Endothelial cell of umbilical vein (primary cell): Measurements from ENCODE around the gene PSMD13. TPM values are rescaled to one million over a fixed set of nuclear protein-coding genes. Genes with fewer than 3 reads are reported as not detected.

ENCODE experiments used
- BruUV-seq: library from RNA; stranded (reverse); fragments of 400-500 nt; replicated peaks from 2 replicates; lab custom pipeline; 2021; lab: Mats Ljungman, UMichigan
- CTCF ChIA-PET: fragments of 300-600, 350-600 bp; sonication (Branson Sonifier 250); formaldehyde crosslinking; loops from one replicate; lab custom pipeline; 2021; ENCODE audit warnings: antibody characterized with exemption, inconsistent platforms; lab: Charles Lee
- POLR2A ChIA-PET: fragments of 300-600, 350-600 bp; sonication (Branson Sonifier 250); formaldehyde crosslinking; loops from one replicate; lab custom pipeline; 2021; ENCODE audit warnings: antibody characterized with exemption, inconsistent platforms; lab: Charles Lee
- DNase-seq: peaks from one replicate; pipeline ENCODE4 v3.0.0-alpha.2; 2011; ENCODE audit warnings: low read depth, low spot score
- FAIRE-seq: peaks from 2 replicates; lab custom pipeline; 2011; peaks lifted over from hg19 to GRCh38; lab: Jason Lieb, UNC
- H2AFZ ChIP-seq: 2 replicates; pipeline ENCODE4 v1.6.0; 2012; ENCODE audit warnings: low read depth, low read length, control low read depth, inconsistent platforms
- H3K27ac ChIP-seq: 2 replicates; pipeline ENCODE4 v1.5.1; 2011; ENCODE audit warnings: low read depth, mild to moderate bottlenecking, control low read depth, low read length, moderate library complexity; ENCODE audit not compliant: insufficient read depth
- H3K27me3 ChIP-seq, 2 experiments: 2 replicates each; pipeline versions ENCODE4 v1.6.0 to v1.6.1; 2011; ENCODE audit warnings: low read length in 2 of 2, mixed read lengths in 1 of 2; ENCODE audit not compliant: control insufficient read depth in 2 of 2, insufficient read depth in 2 of 2
- H3K36me3 ChIP-seq, 2 experiments: 2 replicates in 1 of 2; 3 replicates in 1 of 2; pipeline ENCODE4 v1.5.1; 2011; ENCODE audit warnings: low read length in 2 of 2, mild to moderate bottlenecking in 1 of 2, moderate library complexity in 1 of 2; ENCODE audit not compliant: control insufficient read depth in 2 of 2, insufficient read depth in 2 of 2; ENCODE audit errors: extremely low read depth in 1 of 2
- H3K4me1 ChIP-seq: 3 replicates; pipeline ENCODE4 v1.5.1; 2011; ENCODE audit warnings: mild to moderate bottlenecking, low read length; ENCODE audit not compliant: control insufficient read depth, insufficient read depth; ENCODE audit errors: extremely low read depth
- H3K4me2 ChIP-seq: 2 replicates; pipeline ENCODE4 v1.6.1; 2011; ENCODE audit warnings: low read length, control low read depth, mixed read lengths; ENCODE audit not compliant: insufficient read depth
- H3K4me3 ChIP-seq, 3 experiments: fragments of 200-600 bp in 1 of 3; sonication (generic), shearing (Covaris generic) in 1 of 3; replicated peaks in 1 of 3; 2 replicates each; pipeline ENCODE4 v1.5.1; 2011 to 2016; ENCODE audit warnings: control low read depth in 3 of 3, low read length in 3 of 3, mild to moderate bottlenecking in 2 of 3, inconsistent platforms in 1 of 3, low read depth in 1 of 3, moderate library complexity in 1 of 3; ENCODE audit not compliant: insufficient read depth in 1 of 3
- H3K79me2 ChIP-seq: 2 replicates; pipeline ENCODE4 v1.6.0; 2012; ENCODE audit warnings: low read length, inconsistent platforms; ENCODE audit not compliant: control insufficient read depth, insufficient read depth
- H3K9ac ChIP-seq: replicated peaks from 2 replicates; pipeline ENCODE3; 2011; ENCODE audit warnings: low read length, control low read depth; ENCODE audit not compliant: insufficient read depth; ENCODE audit errors: extremely low read depth
- H3K9me1 ChIP-seq: replicated peaks from 3 replicates; pipeline ENCODE4 v1.6.0; 2011; ENCODE audit warnings: mild to moderate bottlenecking, low read length; ENCODE audit not compliant: control insufficient read depth, insufficient read depth; ENCODE audit errors: extremely low read depth
- H3K9me3 ChIP-seq: replicated peaks from 2 replicates; pipeline ENCODE4 v1.5.1; 2012; ENCODE audit warnings: low read length, inconsistent platforms; ENCODE audit not compliant: control insufficient read depth, insufficient read depth
- H4K20me1 ChIP-seq: replicated peaks from 2 replicates; pipeline ENCODE3; 2011; ENCODE audit warnings: mild to moderate bottlenecking, low read length; ENCODE audit not compliant: control insufficient read depth, insufficient read depth; ENCODE audit errors: extremely low read depth
- CTCF ChIP-seq, 2 donors: IDR thresholded peaks; 1 replicate in 1 of 2; 2 replicates in 1 of 2; pipeline ENCODE4 v1.5.1; 2011; ENCODE audit warnings: low read length in 2 of 2, mild to moderate bottlenecking in 2 of 2, moderate library complexity in 2 of 2, control low read depth in 1 of 2, inconsistent platforms in 1 of 2, low read depth in 1 of 2; ENCODE audit not compliant: insufficient read depth in 1 of 2; ENCODE audit errors: extremely low read depth in 1 of 2
- EZH2 ChIP-seq: IDR thresholded peaks from 2 replicates; pipeline ENCODE4 v1.6.1; 2012; ENCODE audit warnings: borderline replicate concordance, low read depth, mild to moderate bottlenecking, moderate library complexity, low read length, inconsistent platforms; ENCODE audit not compliant: severe bottlenecking
- FOS ChIP-seq: IDR thresholded peaks from 2 replicates; pipeline ENCODE4 v1.6.1; 2011; ENCODE audit warnings: mild to moderate bottlenecking, low read length, moderate library complexity, borderline replicate concordance; ENCODE audit not compliant: insufficient read depth
- GATA2 ChIP-seq: IDR thresholded peaks from 2 replicates; pipeline ENCODE4 v1.7.0; 2011; ENCODE audit warnings: low read depth, mild to moderate bottlenecking, moderate library complexity, mixed read lengths, low read length; ENCODE audit not compliant: insufficient read length, insufficient read depth
- JUN ChIP-seq: IDR thresholded peaks from 2 replicates; pipeline ENCODE4 v1.6.1; 2011; ENCODE audit warnings: borderline replicate concordance, low read depth; ENCODE audit not compliant: insufficient read length, insufficient read depth
- MAX ChIP-seq: IDR thresholded peaks from 2 replicates; pipeline ENCODE4 v1.6.1; 2011; ENCODE audit not compliant: insufficient read depth, insufficient read length
- MYC ChIP-seq: IDR thresholded peaks from one replicate; pipeline ENCODE4 v1.6.1; 2011; ENCODE audit warnings: mild to moderate bottlenecking, low read depth, low read length
- POLR2A ChIP-seq: IDR thresholded peaks from 2 replicates; pipeline ENCODE4 v1.6.1; 2012; ENCODE audit warnings: low read depth, mild to moderate bottlenecking, control low read depth, low read length
- POLR2AphosphoS5 ChIP-seq: IDR thresholded peaks from 2 replicates; pipeline ENCODE4 v1.6.1; 2012; ENCODE audit warnings: low read depth, mild to moderate bottlenecking, control low read depth, low read length, moderate library complexity; ENCODE audit not compliant: insufficient read depth
- dilution Hi-C: fragments of 300-500 bp; cut with MboI; formaldehyde crosslinking; loops from one replicate; pipeline ENCODE4 v1.15.0; 2019; ENCODE audit warnings: low sequenced_read_pairs; ENCODE audit not compliant: extremely low pct_ligation_motif_present
- intact Hi-C: fragments of 100-400 bp; cut with micrococcal nuclease; formaldehyde crosslinking; loops from one replicate; pipeline ENCODE4 v1.10.0; 2022
- polyA plus RNA-seq, 4 experiments: library from polyadenylated mRNA; depleted of rRNA in 3 of 4; stranded (reverse) in 3 of 4; unstranded in 1 of 4; fragments of >200 nt; gene quantifications; 2 replicates each; pipeline versions ENCODE4 v1.2.1 to v1.2.3, GENCODE V29; 2011 to 2012; ENCODE audit warnings: missing spikeins in 1 of 4
- total RNA-seq: library from RNA; stranded (reverse); gene quantifications from 2 replicates; pipeline ENCODE4 v1.2.3, GENCODE V29; 2021

The PSMD13 gene
- total and polyA plus RNA-seq, 2 donors (not counting 3 experiments of a cell fraction or from before 2014, with no cell fraction given) = 168 to 214 TPM

GRCh38 chr11:280706-281485 is 44.1 kb downstream of the PSMD13 start:
- Histone ChIP-seq H4K20me1 (no peaks in the 10 kb centered on the region), H3K4me2 (no peak overlapping the region), H3K27me3 (peaks cover 44 to 55% of the 10 kb centered on the region in 2 experiments), H3K36me3 (no peaks in the 10 kb centered on the region), H3K27ac (no peak overlapping the region), H3K4me3 (no peak overlapping the region), H3K9me1 (no peaks in the 10 kb centered on the region), H3K79me2 (no peaks in the 10 kb centered on the region), H3K9ac (no peak overlapping the region), H2AFZ (no peak overlapping the region), H3K4me1 (no peaks in the 10 kb centered on the region), H3K9me3 (no peaks in the 10 kb centered on the region)
- ChIA-PET CTCF (interaction anchor here (1.0 to 1.4 kb wide), 3 partner anchors 22 to 51 kb away, joined by 3 to 4 read pairs (median 3); no protein-coding TSS in a partner anchor), POLR2A (interaction anchor here (1.0 kb wide), 1 partner anchor 74 kb away, joined by 3 read pairs; the partner anchor contains the start of genes BET1L and RIC8A)
- TF ChIP-seq MAX = no peak
- TF ChIP-seq EZH2 = peak; percentile 91
- no TSS peak for BruUV-seq
- no peak for DNase-seq
- dilution Hi-C loops = no loop called here
- intact Hi-C loops = no loop called here
- FAIRE-seq = no peak

GRCh38 chr11:281486-282161 is 44.8 kb downstream of the PSMD13 start:
- H3K4me3 ChIP-seq = no peak overlapping the region
- no peak overlapping the region for H2AFZ ChIP-seq
- BruUV-seq = no TSS peak
- no peaks in the 10 kb centered on the region for H4K20me1 ChIP-seq
- no peaks in the 10 kb centered on the region for H3K4me1 ChIP-seq
- H3K79me2 ChIP-seq = no peaks in the 10 kb centered on the region
- H3K27me3 ChIP-seq = peaks cover 44 to 50% of the 10 kb centered on the region in 2 experiments
- TF ChIP-seq JUN (no peak), MYC (no peak), EZH2 (no peak), POLR2AphosphoS5 (no peak), FOS (no peak), CTCF (IDR thresholded peaks at IDR 0.05; ENCODE audit: extremely low read depth in 1 of 2, insufficient read depth in 1 of 2, low read depth in 1 of 2, low read length in 2 of 2) (no peak), GATA2 (no peak), POLR2A (no peak), MAX (no peak)
- no peak overlapping the region for H3K9ac ChIP-seq
- FAIRE-seq (no peak), DNase-seq (no peak)
- no peak overlapping the region for H3K4me2 ChIP-seq
- no peak overlapping the region for H3K27ac ChIP-seq
- ChIA-PET POLR2A (no interaction called here), CTCF (interaction anchor here (1.0 to 1.4 kb wide), 3 partner anchors 10 to 52 kb away, joined by 3 read pairs; no protein-coding TSS in a partner anchor)
- intact Hi-C loops (no loop called here), dilution Hi-C loops (no loop called here)
- H3K9me1 ChIP-seq = no peaks in the 10 kb centered on the region
- H3K36me3 ChIP-seq = no peaks in the 10 kb centered on the region
- no peaks in the 10 kb centered on the region for H3K9me3 ChIP-seq
